HEK293 (cell line): ENCODE measurements around the gene PHC1.
A peak's percentile ranks its signal among the peaks of the same experiment; 100 is the strongest.

ENCODE experiments used
- CTCF ChIA-PET: fragments of 350-600 bp; formaldehyde crosslinking; extraction: SDS; loops from one replicate; lab custom pipeline; 2021; ENCODE audit warnings: antibody characterized with exemption; lab: Yijun Ruan, JAX
- POLR2A ChIA-PET: fragments of 300-600 bp; formaldehyde crosslinking; extraction: SDS; loops from one replicate; lab custom pipeline; 2020; ENCODE audit warnings: antibody characterized with exemption, inconsistent platforms; lab: Yijun Ruan, JAX
- H3K27ac ChIP-seq: fragments of 200-500 bp; sonication (Bioruptor generic); 2 replicates; pipeline ENCODE4 v1.5.1; 2014; ENCODE audit warnings: low read depth, low read length, control low read depth, inconsistent platforms; ENCODE audit errors: extremely low read depth
- H3K36me3 ChIP-seq, 2 experiments: fragments of 200-500 bp in 1 of 2; sonication (Bioruptor generic) in 1 of 2; 1 replicate in 1 of 2; 2 replicates in 1 of 2; pipeline ENCODE4 v1.5.1; 2014 to 2017; ENCODE audit warnings: inconsistent platforms in 2 of 2, low read length in 2 of 2; ENCODE audit not compliant: control insufficient read depth in 2 of 2, insufficient read depth in 1 of 2
- H3K4me1 ChIP-seq: fragments of 200-500 bp; sonication (Bioruptor generic); 2 replicates; pipeline ENCODE4 v1.5.1; 2014; ENCODE audit warnings: mild to moderate bottlenecking, low read length, inconsistent platforms; ENCODE audit not compliant: control insufficient read depth, insufficient read depth
- H3K4me3 ChIP-seq: 2 replicates; pipeline ENCODE4 v1.5.1; 2011; ENCODE audit warnings: low read depth, mild to moderate bottlenecking, control low read depth, low read length, moderate library complexity
- H3K9me3 ChIP-seq: fragments of 200-500 bp; sonication (Bioruptor generic); 2 replicates; pipeline ENCODE4 v1.5.1; 2014; ENCODE audit warnings: low read depth, low read length, inconsistent platforms; ENCODE audit not compliant: control insufficient read depth, insufficient read depth
- HOXC10 ChIP-seq: sonication (generic); formaldehyde crosslinking; IDR thresholded peaks from 2 replicates; pipeline ENCODE4 v1.8.1; 2023; ENCODE audit warnings: mild to moderate bottlenecking, missing genetic modification reagents
- IKZF3 ChIP-seq: fragments of 450-650 bp; IDR thresholded peaks from 2 replicates; pipeline ENCODE4 v1.5.0; 2018; ENCODE audit warnings: missing biosample characterization, mild to moderate bottlenecking, missing genetic modification characterization, moderate library complexity
- KLF16 ChIP-seq: fragments of 450-650 bp; formaldehyde crosslinking; IDR thresholded peaks from 2 replicates; pipeline ENCODE4 v1.5.1; 2017; ENCODE audit warnings: missing biosample characterization, missing genetic modification characterization
- PRDM6 ChIP-seq: fragments of 450-650 bp; formaldehyde crosslinking; IDR thresholded peaks from 2 replicates; pipeline ENCODE4 v1.5.1; 2017; ENCODE audit warnings: missing biosample characterization, missing genetic modification characterization
- RBAK ChIP-seq: fragments of 450-650 bp; formaldehyde crosslinking; IDR thresholded peaks from 2 replicates; pipeline ENCODE4 v1.5.1; 2016; ENCODE audit warnings: missing biosample characterization, missing genetic modification characterization
- SETDB1 ChIP-seq: IDR thresholded peaks from one replicate; pipeline ENCODE4 v1.6.1; 2017; ENCODE audit warnings: mild to moderate bottlenecking, low read length, moderate library complexity, mixed read lengths; ENCODE audit not compliant: insufficient read length
- TCF7L2 ChIP-seq: IDR thresholded peaks from 2 replicates; pipeline ENCODE4 v1.6.1; 2011; ENCODE audit warnings: low read depth, mild to moderate bottlenecking, inconsistent platforms, low read length, moderate library complexity, borderline replicate concordance
- TRIM28 ChIP-seq: IDR thresholded peaks from 2 replicates; pipeline ENCODE4 v1.6.1; 2011; ENCODE audit warnings: low read length, control low read depth, borderline replicate concordance
- ZEB2 ChIP-seq: fragments of 450-650 bp; formaldehyde crosslinking; IDR thresholded peaks from 2 replicates; pipeline ENCODE4 v1.5.1; 2016; ENCODE audit warnings: missing biosample characterization, missing genetic modification characterization
- ZNF121 ChIP-seq: fragments of 450-650 bp; formaldehyde crosslinking; IDR thresholded peaks from 2 replicates; pipeline ENCODE4 v1.5.1; 2016; ENCODE audit warnings: missing biosample characterization, missing genetic modification characterization
- ZNF24 ChIP-seq: fragments of 450-650 bp; formaldehyde crosslinking; IDR thresholded peaks from 2 replicates; pipeline ENCODE4 v1.5.1; 2016; ENCODE audit warnings: missing biosample characterization, missing genetic modification characterization
- ZNF571 ChIP-seq: fragments of 450-650 bp; formaldehyde crosslinking; IDR thresholded peaks from 2 replicates; pipeline ENCODE4 v1.5.0; 2017; ENCODE audit warnings: missing biosample characterization, missing genetic modification characterization
- ZNF664 ChIP-seq: fragments of 450-650 bp; formaldehyde crosslinking; IDR thresholded peaks from 2 replicates; pipeline ENCODE4 v1.5.1; 2016; ENCODE audit warnings: missing biosample characterization, missing genetic modification characterization
- ZNF837 ChIP-seq: fragments of 450-650 bp; formaldehyde crosslinking; IDR thresholded peaks from 2 replicates; pipeline ENCODE4 v1.5.1; 2016; ENCODE audit warnings: missing biosample characterization, missing genetic modification characterization
- TF ChIP-seq, protein P1 (sequence below): fragments of 450-650 bp; formaldehyde crosslinking; IDR thresholded peaks from 2 replicates; pipeline ENCODE4 v1.5.1; 2016; ENCODE audit warnings: missing biosample characterization, missing genetic modification characterization
- TF ChIP-seq, protein P2 (sequence below): fragments of 450-650 bp; formaldehyde crosslinking; IDR thresholded peaks from 2 replicates; pipeline ENCODE4 v1.5.1; 2016; ENCODE audit warnings: missing biosample characterization, missing genetic modification characterization, low read depth
- TF ChIP-seq, protein P3 (sequence below): fragments of 450-650 bp; formaldehyde crosslinking; IDR thresholded peaks from 2 replicates; pipeline ENCODE4 v1.5.1; 2017; ENCODE audit warnings: missing biosample characterization, mild to moderate bottlenecking, missing genetic modification characterization, moderate library complexity

The PHC1 gene

GRCh38 chr12:8970432-8970831, 56.1 kb downstream of the PHC1 start:
- no peaks in the 10 kb centered on the region for H3K4me1 ChIP-seq

GRCh38 chr12:8980137-8980536, 65.8 kb downstream of the PHC1 start:
- ChIA-PET POLR2A (no interaction called here), CTCF (no interaction called here)
- Histone ChIP-seq H3K36me3 (no peaks in the 10 kb centered on the region; a peak in 1 of 3 replicates), H3K4me1 (no peaks in the 10 kb centered on the region), H3K9me3 (no peaks in the 10 kb centered on the region), H3K4me3 (no peak overlapping the region), H3K27ac (no peak overlapping the region)
- TF ChIP-seq RBAK (tag by site-specific recombination) (no peak), HOXC10 (CRISPR knock-in tag) (no peak), ZNF664 (tag by site-specific recombination) (no peak), KLF16 (no peak), ZNF24 (tag by site-specific recombination) (no peak), SETDB1 (peak; percentile 93), TRIM28 (0 out of 2 replicates have a peak, but pooled peaks have one; percentile 27), IKZF3 (tag by site-specific recombination) (no peak), ZNF571 (no peak), ZNF837 (tag by site-specific recombination) (no peak), ZEB2 (no peak), ZNF121 (no peak)
- TF ChIP-seq, protein P1, sequence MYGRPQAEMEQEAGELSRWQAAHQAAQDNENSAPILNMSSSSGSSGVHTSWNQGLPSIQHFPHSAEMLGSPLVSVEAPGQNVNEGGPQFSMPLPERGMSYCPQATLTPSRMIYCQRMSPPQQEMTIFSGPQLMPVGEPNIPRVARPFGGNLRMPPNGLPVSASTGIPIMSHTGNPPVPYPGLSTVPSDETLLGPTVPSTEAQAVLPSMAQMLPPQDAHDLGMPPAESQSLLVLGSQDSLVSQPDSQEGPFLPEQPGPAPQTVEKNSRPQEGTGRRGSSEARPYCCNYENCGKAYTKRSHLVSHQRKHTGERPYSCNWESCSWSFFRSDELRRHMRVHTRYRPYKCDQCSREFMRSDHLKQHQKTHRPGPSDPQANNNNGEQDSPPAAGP (tag by site-specific recombination) = no peak
- TF ChIP-seq, protein P2, sequence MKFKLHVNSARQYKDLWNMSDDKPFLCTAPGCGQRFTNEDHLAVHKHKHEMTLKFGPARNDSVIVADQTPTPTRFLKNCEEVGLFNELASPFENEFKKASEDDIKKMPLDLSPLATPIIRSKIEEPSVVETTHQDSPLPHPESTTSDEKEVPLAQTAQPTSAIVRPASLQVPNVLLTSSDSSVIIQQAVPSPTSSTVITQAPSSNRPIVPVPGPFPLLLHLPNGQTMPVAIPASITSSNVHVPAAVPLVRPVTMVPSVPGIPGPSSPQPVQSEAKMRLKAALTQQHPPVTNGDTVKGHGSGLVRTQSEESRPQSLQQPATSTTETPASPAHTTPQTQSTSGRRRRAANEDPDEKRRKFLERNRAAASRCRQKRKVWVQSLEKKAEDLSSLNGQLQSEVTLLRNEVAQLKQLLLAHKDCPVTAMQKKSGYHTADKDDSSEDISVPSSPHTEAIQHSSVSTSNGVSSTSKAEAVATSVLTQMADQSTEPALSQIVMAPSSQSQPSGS (tag by site-specific recombination) = peak; percentile 14; the same call in 1 of the 2 replicates
- TF ChIP-seq, all 188 proteins: peak for 3

More at GRCh38 chr12:8970432-8970831, 56.1 kb downstream of the PHC1 start:
- Histone ChIP-seq H3K36me3 (no peaks in the 10 kb centered on the region; a peak in 1 of 3 replicates), H3K9me3 (no peaks in the 10 kb centered on the region; the same call in 1 of the 2 replicates), H3K27ac (no peak overlapping the region), H3K4me3 (no peak overlapping the region)
- TF ChIP-seq PRDM6 (tag by site-specific recombination) (peak; percentile 51), TCF7L2 (peak; percentile 56; the same call in 1 of the 2 replicates)
- TF ChIP-seq, protein P3, sequence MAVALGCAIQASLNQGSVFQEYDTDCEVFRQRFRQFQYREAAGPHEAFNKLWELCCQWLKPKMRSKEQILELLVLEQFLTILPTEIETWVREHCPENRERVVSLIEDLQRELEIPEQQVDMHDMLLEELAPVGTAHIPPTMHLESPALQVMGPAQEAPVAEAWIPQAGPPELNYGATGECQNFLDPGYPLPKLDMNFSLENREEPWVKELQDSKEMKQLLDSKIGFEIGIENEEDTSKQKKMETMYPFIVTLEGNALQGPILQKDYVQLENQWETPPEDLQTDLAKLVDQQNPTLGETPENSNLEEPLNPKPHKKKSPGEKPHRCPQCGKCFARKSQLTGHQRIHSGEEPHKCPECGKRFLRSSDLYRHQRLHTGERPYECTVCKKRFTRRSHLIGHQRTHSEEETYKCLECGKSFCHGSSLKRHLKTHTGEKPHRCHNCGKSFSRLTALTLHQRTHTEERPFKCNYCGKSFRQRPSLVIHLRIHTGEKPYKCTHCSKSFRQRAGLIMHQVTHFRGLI (tag by site-specific recombination) = no peak
- ChIA-PET POLR2A (no interaction called here), CTCF (interaction anchor here (1.0 kb wide), 1 partner anchor 10 kb away, joined by 3 read pairs; no protein-coding TSS in a partner anchor)
